Subcutaneous adipose tissue (tissue), 4 donors: ENCODE measurements around the gene PIGC. TPM values are rescaled to one million over a fixed set of nuclear protein-coding genes. Genes with fewer than 3 reads are reported as not detected.

Experiments
- total RNA-seq, 4 donors: library from RNA; depleted of rRNA; stranded (reverse); fragments of >200 nt; gene quantifications; one replicate each; pipeline ENCODE4 v1.1.0, GENCODE V29; 2016
- TF ChIP-seq, protein P1 (sequence below): fragments of 450-650 bp; IDR thresholded peaks from one replicate; pipeline ENCODE4 v1.5.1; 2016; ENCODE audit warnings: low read depth, mild to moderate bottlenecking, control low read depth, antibody characterized with exemption, moderate library complexity

The PIGC gene
- total RNA-seq, 4 donors from 2014 or later: 16.6 to 25.1 (median 21.2) TPM

GRCh38 chr1:172456344-172456769 lies 12.5 kb upstream of the PIGC start:
- TF ChIP-seq, protein P1, sequence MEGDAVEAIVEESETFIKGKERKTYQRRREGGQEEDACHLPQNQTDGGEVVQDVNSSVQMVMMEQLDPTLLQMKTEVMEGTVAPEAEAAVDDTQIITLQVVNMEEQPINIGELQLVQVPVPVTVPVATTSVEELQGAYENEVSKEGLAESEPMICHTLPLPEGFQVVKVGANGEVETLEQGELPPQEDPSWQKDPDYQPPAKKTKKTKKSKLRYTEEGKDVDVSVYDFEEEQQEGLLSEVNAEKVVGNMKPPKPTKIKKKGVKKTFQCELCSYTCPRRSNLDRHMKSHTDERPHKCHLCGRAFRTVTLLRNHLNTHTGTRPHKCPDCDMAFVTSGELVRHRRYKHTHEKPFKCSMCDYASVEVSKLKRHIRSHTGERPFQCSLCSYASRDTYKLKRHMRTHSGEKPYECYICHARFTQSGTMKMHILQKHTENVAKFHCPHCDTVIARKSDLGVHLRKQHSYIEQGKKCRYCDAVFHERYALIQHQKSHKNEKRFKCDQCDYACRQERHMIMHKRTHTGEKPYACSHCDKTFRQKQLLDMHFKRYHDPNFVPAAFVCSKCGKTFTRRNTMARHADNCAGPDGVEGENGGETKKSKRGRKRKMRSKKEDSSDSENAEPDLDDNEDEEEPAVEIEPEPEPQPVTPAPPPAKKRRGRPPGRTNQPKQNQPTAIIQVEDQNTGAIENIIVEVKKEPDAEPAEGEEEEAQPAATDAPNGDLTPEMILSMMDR: no peak

GRCh38 chr1:172455451-172455850 lies 11.6 kb upstream of the PIGC start:
- TF ChIP-seq, protein P1: no peak

DNA sequence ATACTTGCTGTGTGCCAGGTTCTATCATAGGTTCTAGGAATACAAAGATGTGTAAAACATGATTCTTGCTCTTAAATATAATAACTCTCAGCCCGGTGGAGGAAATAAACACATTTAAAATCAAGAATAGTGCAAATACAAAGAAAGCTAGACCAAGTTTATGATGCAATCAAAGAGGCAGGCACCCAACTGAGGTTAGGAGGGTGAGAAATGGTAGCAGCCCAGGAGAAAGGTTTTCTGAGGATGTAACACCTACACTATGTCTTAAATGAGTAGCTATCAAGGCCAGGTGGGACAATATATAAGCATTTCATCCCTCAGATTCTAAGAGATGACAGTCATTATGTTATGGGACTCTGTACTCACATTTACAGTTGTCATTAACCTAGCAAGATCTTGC lies 9.7 kb upstream of the PIGC start:
- TF ChIP-seq, protein P1: no peak

GRCh38 chr1:172453153-172453545 lies 9.3 kb upstream of the PIGC start:
- TF ChIP-seq, protein P1: no peak

DNA sequence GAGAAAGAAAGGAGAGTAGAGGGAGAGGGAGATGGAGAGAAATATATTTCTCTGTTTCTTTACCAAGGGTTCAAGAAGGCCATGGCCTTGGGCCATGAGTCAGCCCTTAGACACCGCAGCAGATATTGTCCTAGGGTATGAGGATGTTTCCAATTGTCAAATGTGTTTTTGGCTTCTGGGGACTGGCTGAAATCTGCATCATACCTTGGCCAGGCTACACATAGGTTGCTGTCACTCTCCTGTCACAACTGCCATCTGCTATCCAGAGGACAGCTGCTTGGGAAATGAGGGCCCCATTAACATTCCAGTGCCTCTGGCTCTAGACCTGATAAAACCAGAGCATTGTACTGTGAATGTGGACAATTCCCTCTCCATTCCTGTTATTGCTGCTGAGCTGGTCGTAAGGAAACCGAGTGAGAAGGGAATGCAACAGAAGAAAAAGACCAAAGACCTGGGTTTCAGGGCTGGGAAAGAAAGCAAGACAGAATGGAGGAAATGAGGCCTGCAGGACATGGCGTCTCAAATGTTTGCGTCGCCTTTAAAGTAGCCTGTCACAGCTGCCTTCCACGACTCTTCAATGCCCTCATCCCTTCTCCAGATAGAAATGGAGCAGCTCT lies 8.8 kb upstream of the PIGC start:
- TF ChIP-seq, protein P1: no peak

GRCh38 chr1:172451002-172451443 lies 7.2 kb upstream of the PIGC start:
- TF ChIP-seq, protein P1: no peak

DNA sequence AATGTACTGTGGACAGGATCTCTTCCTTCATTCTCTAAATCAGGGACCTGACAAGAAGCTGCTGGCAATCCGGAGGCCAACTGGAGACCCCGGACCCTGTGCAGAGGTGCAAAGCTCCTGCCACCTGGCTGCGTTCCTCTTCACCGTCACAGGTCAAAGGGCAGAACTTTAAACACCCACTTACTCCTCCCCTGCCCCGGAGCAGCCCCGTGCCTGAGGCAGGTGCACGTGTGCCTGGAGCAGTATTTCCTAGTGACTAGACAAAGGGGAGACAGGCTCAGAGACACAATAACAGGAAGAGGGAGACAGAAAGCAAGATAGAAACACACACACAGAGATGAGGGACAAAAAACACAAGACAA lies 6.6 kb upstream of the PIGC start:
- TF ChIP-seq, protein P1: no peak
